ENCODE measurements around the gene ACOT7. TPM values are rescaled to one million over a fixed set of nuclear protein-coding genes. Genes with fewer than 3 reads are reported as not detected.

ACOT7 gene
- total RNA-seq, 1 experiment from 2014 or later = 120 TPM

GRCh38 chr1:6410248-6410893, 16.8 kb upstream of the ACOT7 start:
- Histone ChIP-seq H3K4me1 (ENCODE audit: control insufficient read depth, insufficient read depth, low read length) (peaks cover 13% of the 10 kb centered on the region), H3K9me3 (ENCODE audit: control insufficient read depth, insufficient read depth, low read depth, low read length) (no peaks in the 10 kb centered on the region), H3K27me3 (ENCODE audit: control insufficient read depth, insufficient read depth, low read length) (no peaks in the 10 kb centered on the region), H3K27ac (ENCODE audit: low read length) (no peak overlapping the region), H3K4me3 (ENCODE audit: low read depth in 2 of 2, low read length in 2 of 2) (no peak overlapping the region), H3K36me3 (ENCODE audit: control insufficient read depth, insufficient read depth, low read length) (no peaks in the 10 kb centered on the region)
- ChIA-PET CTCF (interaction anchor here (0.7 to 1.7 kb wide), 2 partner anchors 13 to 111 kb away, joined by 4 to 5 read pairs; no protein-coding TSS in a partner anchor), POLR2A (interaction anchor here (0.6 kb wide), 1 partner anchor 19 kb away, joined by 3 read pairs; no protein-coding TSS in a partner anchor)
- intact Hi-C loops (cut with micrococcal nuclease; ENCODE audit: unreplicated experiment) = loop anchor here (5.0 kb wide), 1 partner anchor 163 kb away; no protein-coding TSS in a partner anchor
- DNase-seq (ENCODE audit: low read depth, low spot score) (no peak), ATAC-seq (no peak)
- no peak for TF ChIP-seq SIN3A (IDR thresholded peaks at IDR 0.05; ENCODE audit: borderline replicate concordance, insufficient read depth, low read depth, low read length)
- TF ChIP-seq REST (IDR thresholded peaks at IDR 0.05; ENCODE audit: insufficient read depth in 1 of 2, low read depth in 2 of 2, low read length in 1 of 2) = no peak
- TF ChIP-seq POLR2AphosphoS5 (IDR thresholded peaks at IDR 0.05; ENCODE audit: low read depth, low read length) = no peak
- no peak for TF ChIP-seq CTCF (IDR thresholded peaks at IDR 0.05)
- no peak for TF ChIP-seq TCF7L2 (IDR thresholded peaks at IDR 0.05; ENCODE audit: low read depth, low read length)
- in situ Hi-C loops (cut with HindIII; ENCODE audit: low pct_unique_long_range_greater_than_20kb, low sequenced_read_pairs) = no loop called here
- BruUV-seq (replicated peaks) = no TSS peak

DNA sequence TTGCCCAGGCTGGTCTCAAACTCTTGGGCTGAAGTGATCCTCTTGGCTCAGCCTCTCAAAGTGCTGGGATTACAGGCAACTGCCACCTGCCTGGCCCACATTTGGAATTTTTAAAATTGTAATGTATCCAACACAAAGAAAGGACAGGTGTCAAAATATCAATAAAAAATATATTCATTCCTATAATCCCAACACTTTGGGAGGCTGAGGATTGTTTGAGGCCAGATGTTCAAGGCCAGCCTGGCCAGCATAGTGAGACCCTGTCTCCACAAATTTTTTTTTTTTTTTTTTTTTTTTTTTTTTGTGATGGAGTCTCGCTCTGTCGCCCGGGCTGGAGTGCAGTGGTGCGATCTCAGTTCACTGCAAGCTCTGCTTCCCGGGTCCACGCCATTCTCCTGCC, 16.2 kb upstream of the ACOT7 start:
- POLR2A ChIA-PET = no interaction called here

More for the DNA sequence above, 16.2 kb upstream of the ACOT7 start:
- no peak for ATAC-seq
- TF ChIP-seq CTCF (IDR thresholded peaks at IDR 0.05) = no peak
- no peak for TF ChIP-seq POLR2AphosphoS5 (IDR thresholded peaks at IDR 0.05; ENCODE audit: low read depth, low read length)
- no peak for TF ChIP-seq SIN3A (IDR thresholded peaks at IDR 0.05; ENCODE audit: borderline replicate concordance, insufficient read depth, low read depth, low read length)
- no peak for TF ChIP-seq TCF7L2 (IDR thresholded peaks at IDR 0.05; ENCODE audit: low read depth, low read length)
- TF ChIP-seq REST (IDR thresholded peaks at IDR 0.05; ENCODE audit: insufficient read depth in 1 of 2, low read depth in 2 of 2, low read length in 1 of 2) = no peak
- no peaks in the 10 kb centered on the region for H3K9me3 ChIP-seq (ENCODE audit: control insufficient read depth, insufficient read depth, low read depth, low read length)
- H3K36me3 ChIP-seq (ENCODE audit: control insufficient read depth, insufficient read depth, low read length) = no peaks in the 10 kb centered on the region
- in situ Hi-C loops (cut with HindIII; ENCODE audit: low pct_unique_long_range_greater_than_20kb, low sequenced_read_pairs) = no loop called here
- H3K27ac ChIP-seq (ENCODE audit: low read length) = no peak overlapping the region
- CTCF ChIA-PET = interaction anchor here (0.7 to 1.7 kb wide), 2 partner anchors 14 to 112 kb away, joined by 4 to 5 read pairs; no protein-coding TSS in a partner anchor
- no peak for DNase-seq (ENCODE audit: low read depth, low spot score)
- BruUV-seq (replicated peaks) = no TSS peak
- H3K4me3 ChIP-seq (ENCODE audit: low read depth in 2 of 2, low read length in 2 of 2) = no peak overlapping the region
- intact Hi-C loops (cut with micrococcal nuclease; ENCODE audit: unreplicated experiment) = loop anchor here (5.0 kb wide), 1 partner anchor 162 kb away; no protein-coding TSS in a partner anchor
- no peaks in the 10 kb centered on the region for H3K27me3 ChIP-seq (ENCODE audit: control insufficient read depth, insufficient read depth, low read length)
- H3K4me1 ChIP-seq (ENCODE audit: control insufficient read depth, insufficient read depth, low read length) = peaks cover 10% of the 10 kb centered on the region

Measured in Panc1 (cell line).